ENCODE results near the gene GPC6.

The GPC6 gene

GRCh38 chr13:94112227-94112626, 885.6 kb downstream of the GPC6 start:
- no peak overlapping the region for H3K23ac ChIP-seq (ENCODE audit: low read depth, low read length, poor library complexity)
- no peak overlapping the region for H3K27ac ChIP-seq (replicated peaks; ENCODE audit: low read length)
- no peak overlapping the region for H3K14ac ChIP-seq (ENCODE audit: low read length)
- H3K4me1 ChIP-seq (ENCODE audit: control insufficient read depth in 2 of 2, insufficient read depth in 1 of 2, low read depth in 1 of 2, low read length in 2 of 2): peaks cover 0 to 2% of the 10 kb centered on the region in 2 donors
- no peak overlapping the region for H2BK12ac ChIP-seq (ENCODE audit: low read length)
- DNase-seq (ENCODE audit: low spot score): no peak
- no peak overlapping the region for H3K4me3 ChIP-seq (ENCODE audit: low read length in 2 of 2)
- H4K91ac ChIP-seq (ENCODE audit: low read depth, low read length, poor library complexity): no peak overlapping the region
- H3K9me3 ChIP-seq (replicated peaks in 1 of 2; ENCODE audit: control insufficient read depth in 2 of 2, insufficient read depth in 1 of 2, low read depth in 1 of 2, low read length in 2 of 2): no peaks in the 10 kb centered on the region
- no CpG with 5 or more reads among the region's 3 CpGs for WGBS, 2 donors (ENCODE audit: extremely low coverage in 2 of 2, insufficient read length in 2 of 2, insufficient replicate concordance in 1 of 2)
- no peaks in the 10 kb centered on the region for H3K79me1 ChIP-seq (ENCODE audit: low read depth, low read length)
- H3K4me2 ChIP-seq (ENCODE audit: insufficient read depth, low read length, poor library complexity, severe bottlenecking): no peak overlapping the region
- H3K4ac ChIP-seq (ENCODE audit: low read length): no peak overlapping the region
- no peak overlapping the region for H2BK120ac ChIP-seq (ENCODE audit: low read depth, low read length)
- no peak overlapping the region for H4K8ac ChIP-seq (ENCODE audit: low read depth, low read length)
- no peak overlapping the region for H2AK5ac ChIP-seq (ENCODE audit: low read depth, low read length)
- no peaks in the 10 kb centered on the region for H3K27me3 ChIP-seq (ENCODE audit: control insufficient read depth in 3 of 3, insufficient read depth in 3 of 3, low read depth in 1 of 3, low read length in 3 of 3)
- no peak overlapping the region for H3K9ac ChIP-seq (ENCODE audit: low read depth, low read length, poor library complexity)
- no peak overlapping the region for H2BK15ac ChIP-seq (ENCODE audit: low read length)
- H3K18ac ChIP-seq (ENCODE audit: low read length): no peak overlapping the region
- H2BK5ac ChIP-seq (ENCODE audit: low read length): no peak overlapping the region
- no peaks in the 10 kb centered on the region for H3K36me3 ChIP-seq (replicated peaks in 1 of 2; ENCODE audit: control insufficient read depth in 2 of 2, insufficient read depth in 2 of 2, low read length in 2 of 2)
- no peak overlapping the region for H2AFZ ChIP-seq (ENCODE audit: low read length)

DNA sequence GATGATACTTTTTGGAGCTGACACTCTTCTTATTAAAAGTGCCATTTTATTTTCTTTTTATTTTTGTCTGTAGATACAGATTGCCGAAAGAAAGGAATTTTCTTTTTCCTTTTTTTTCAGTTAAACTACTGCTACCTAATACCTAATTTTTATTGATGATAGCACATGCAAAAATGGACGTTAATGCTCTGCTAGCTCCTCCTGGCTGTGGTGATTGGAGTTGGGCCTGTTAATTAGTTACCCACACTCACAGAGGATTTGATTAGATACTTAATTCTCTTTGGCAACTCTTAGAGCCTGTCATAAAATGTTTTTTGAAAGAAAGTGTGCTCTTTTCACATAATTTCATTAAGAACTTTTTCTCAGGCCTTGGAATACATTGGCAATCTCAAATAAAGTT, 886.1 kb downstream of the GPC6 start:
- Histone ChIP-seq H3K4me2 (ENCODE audit: insufficient read depth, low read length, poor library complexity, severe bottlenecking) (no peak overlapping the region), H3K4me1 (ENCODE audit: control insufficient read depth in 2 of 2, insufficient read depth in 1 of 2, low read depth in 1 of 2, low read length in 2 of 2) (peaks cover 0 to 2% of the 10 kb centered on the region in 2 donors), H2BK12ac (ENCODE audit: low read length) (no peak overlapping the region), H2BK15ac (ENCODE audit: low read length) (no peak overlapping the region), H2AFZ (ENCODE audit: low read length) (no peak overlapping the region), H3K36me3 (replicated peaks in 1 of 2; ENCODE audit: control insufficient read depth in 2 of 2, insufficient read depth in 2 of 2, low read length in 2 of 2) (no peaks in the 10 kb centered on the region), H3K18ac (ENCODE audit: low read length) (no peak overlapping the region), H3K23ac (ENCODE audit: low read depth, low read length, poor library complexity) (no peak overlapping the region), H3K14ac (ENCODE audit: low read length) (no peak overlapping the region), H3K4ac (ENCODE audit: low read length) (no peak overlapping the region), H3K27me3 (ENCODE audit: control insufficient read depth in 3 of 3, insufficient read depth in 3 of 3, low read depth in 1 of 3, low read length in 3 of 3) (no peaks in the 10 kb centered on the region), H4K91ac (ENCODE audit: low read depth, low read length, poor library complexity) (no peak overlapping the region), H4K8ac (ENCODE audit: low read depth, low read length) (no peak overlapping the region), H3K27ac (replicated peaks; ENCODE audit: low read length) (no peak overlapping the region), H2BK5ac (ENCODE audit: low read length) (no peak overlapping the region), H2BK120ac (ENCODE audit: low read depth, low read length) (no peak overlapping the region), H3K79me1 (ENCODE audit: low read depth, low read length) (no peaks in the 10 kb centered on the region), H3K4me3 (ENCODE audit: low read length in 2 of 2) (no peak overlapping the region), H3K9me3 (replicated peaks in 1 of 2; ENCODE audit: control insufficient read depth in 2 of 2, insufficient read depth in 1 of 2, low read depth in 1 of 2, low read length in 2 of 2) (no peaks in the 10 kb centered on the region), H2AK5ac (ENCODE audit: low read depth, low read length) (no peak overlapping the region), H3K9ac (ENCODE audit: low read depth, low read length, poor library complexity) (no peak overlapping the region)
- WGBS, 2 donors (ENCODE audit: extremely low coverage in 2 of 2, insufficient read length in 2 of 2, insufficient replicate concordance in 1 of 2): no CpG with 5 or more reads among the region's 2 CpGs
- no peak for DNase-seq (ENCODE audit: low spot score)

GRCh38 chr13:94113245-94113644, 886.6 kb downstream of the GPC6 start:
- H2AFZ ChIP-seq (ENCODE audit: low read length): no peak overlapping the region
- no peak overlapping the region for H2AK5ac ChIP-seq (ENCODE audit: low read depth, low read length)
- no peak overlapping the region for H2BK5ac ChIP-seq (ENCODE audit: low read length)
- no peak overlapping the region for H3K23ac ChIP-seq (ENCODE audit: low read depth, low read length, poor library complexity)
- H3K79me1 ChIP-seq (ENCODE audit: low read depth, low read length): no peaks in the 10 kb centered on the region
- no peak overlapping the region for H3K4me3 ChIP-seq (ENCODE audit: low read length in 2 of 2)
- no peak overlapping the region for H3K18ac ChIP-seq (ENCODE audit: low read length)
- DNase-seq (ENCODE audit: low spot score): no peak
- no peaks in the 10 kb centered on the region for H3K27me3 ChIP-seq (ENCODE audit: control insufficient read depth in 3 of 3, insufficient read depth in 3 of 3, low read depth in 1 of 3, low read length in 3 of 3)
- H4K91ac ChIP-seq (ENCODE audit: low read depth, low read length, poor library complexity): no peak overlapping the region
- H3K9ac ChIP-seq (ENCODE audit: low read depth, low read length, poor library complexity): no peak overlapping the region
- H4K8ac ChIP-seq (ENCODE audit: low read depth, low read length): no peak overlapping the region
- H3K27ac ChIP-seq (replicated peaks; ENCODE audit: low read length): no peak overlapping the region
- H2BK15ac ChIP-seq (ENCODE audit: low read length): no peak overlapping the region
- H2BK120ac ChIP-seq (ENCODE audit: low read depth, low read length): no peak overlapping the region
- peaks cover 0 to 2% of the 10 kb centered on the region in 2 donors for H3K4me1 ChIP-seq (ENCODE audit: control insufficient read depth in 2 of 2, insufficient read depth in 1 of 2, low read depth in 1 of 2, low read length in 2 of 2)
- H3K4ac ChIP-seq (ENCODE audit: low read length): no peak overlapping the region
- no peak overlapping the region for H3K14ac ChIP-seq (ENCODE audit: low read length)
- H3K4me2 ChIP-seq (ENCODE audit: insufficient read depth, low read length, poor library complexity, severe bottlenecking): no peak overlapping the region
- H2BK12ac ChIP-seq (ENCODE audit: low read length): no peak overlapping the region
- no peaks in the 10 kb centered on the region for H3K36me3 ChIP-seq (replicated peaks in 1 of 2; ENCODE audit: control insufficient read depth in 2 of 2, insufficient read depth in 2 of 2, low read length in 2 of 2)
- H3K9me3 ChIP-seq (replicated peaks in 1 of 2; ENCODE audit: control insufficient read depth in 2 of 2, insufficient read depth in 1 of 2, low read depth in 1 of 2, low read length in 2 of 2): no peaks in the 10 kb centered on the region

- no peak overlapping the region for H3K14ac ChIP-seq (ENCODE audit: low read length)
- WGBS, 2 donors (ENCODE audit: extremely low coverage in 2 of 2, insufficient read length in 2 of 2, insufficient replicate concordance in 1 of 2): no CpG with 5 or more reads among the region's 1 CpG
- H3K9ac ChIP-seq (ENCODE audit: low read depth, low read length, poor library complexity): no peak overlapping the region
- H3K79me1 ChIP-seq (ENCODE audit: low read depth, low read length): no peaks in the 10 kb centered on the region
- H2BK15ac ChIP-seq (ENCODE audit: low read length): no peak overlapping the region
- H4K8ac ChIP-seq (ENCODE audit: low read depth, low read length): no peak overlapping the region
- no peaks in the 10 kb centered on the region for H3K27me3 ChIP-seq (ENCODE audit: control insufficient read depth in 3 of 3, insufficient read depth in 3 of 3, low read depth in 1 of 3, low read length in 3 of 3)
- H2BK120ac ChIP-seq (ENCODE audit: low read depth, low read length): no peak overlapping the region
- no peak overlapping the region for H3K23ac ChIP-seq (ENCODE audit: low read depth, low read length, poor library complexity)
- no peak overlapping the region for H3K18ac ChIP-seq (ENCODE audit: low read length)
- H2AK5ac ChIP-seq (ENCODE audit: low read depth, low read length): no peak overlapping the region
- no peak overlapping the region for H2AFZ ChIP-seq (ENCODE audit: low read length)
- no peak overlapping the region for H3K4ac ChIP-seq (ENCODE audit: low read length)
- no peak for DNase-seq (ENCODE audit: low spot score)
- H3K36me3 ChIP-seq (replicated peaks in 1 of 2; ENCODE audit: control insufficient read depth in 2 of 2, insufficient read depth in 2 of 2, low read length in 2 of 2): no peaks in the 10 kb centered on the region
- no peak overlapping the region for H3K4me2 ChIP-seq (ENCODE audit: insufficient read depth, low read length, poor library complexity, severe bottlenecking)
- H3K9me3 ChIP-seq (replicated peaks in 1 of 2; ENCODE audit: control insufficient read depth in 2 of 2, insufficient read depth in 1 of 2, low read depth in 1 of 2, low read length in 2 of 2): no peaks in the 10 kb centered on the region
- H2BK12ac ChIP-seq (ENCODE audit: low read length): no peak overlapping the region
- no peak overlapping the region for H3K4me3 ChIP-seq (ENCODE audit: low read length in 2 of 2)
- no peak overlapping the region for H3K27ac ChIP-seq (replicated peaks; ENCODE audit: low read length)
- H2BK5ac ChIP-seq (ENCODE audit: low read length): no peak overlapping the region
- peaks cover 0 to 2% of the 10 kb centered on the region in 2 donors for H3K4me1 ChIP-seq (ENCODE audit: control insufficient read depth in 2 of 2, insufficient read depth in 1 of 2, low read depth in 1 of 2, low read length in 2 of 2)
- H4K91ac ChIP-seq (ENCODE audit: low read depth, low read length, poor library complexity): no peak overlapping the region
These were observed 887.6 kb downstream of the GPC6 start for GRCh38 chr13:94114166-94114565.

Measured in neuronal stem cell (in vitro differentiated cells).